Central memory CD4-positive, alpha-beta T cell (primary cell): ENCODE results near the gene PRDM16.

Experiments
- DNase-seq: peaks from one replicate; pipeline ENCODE4 v3.0.0; 2022

Gene PRDM16

DNA sequence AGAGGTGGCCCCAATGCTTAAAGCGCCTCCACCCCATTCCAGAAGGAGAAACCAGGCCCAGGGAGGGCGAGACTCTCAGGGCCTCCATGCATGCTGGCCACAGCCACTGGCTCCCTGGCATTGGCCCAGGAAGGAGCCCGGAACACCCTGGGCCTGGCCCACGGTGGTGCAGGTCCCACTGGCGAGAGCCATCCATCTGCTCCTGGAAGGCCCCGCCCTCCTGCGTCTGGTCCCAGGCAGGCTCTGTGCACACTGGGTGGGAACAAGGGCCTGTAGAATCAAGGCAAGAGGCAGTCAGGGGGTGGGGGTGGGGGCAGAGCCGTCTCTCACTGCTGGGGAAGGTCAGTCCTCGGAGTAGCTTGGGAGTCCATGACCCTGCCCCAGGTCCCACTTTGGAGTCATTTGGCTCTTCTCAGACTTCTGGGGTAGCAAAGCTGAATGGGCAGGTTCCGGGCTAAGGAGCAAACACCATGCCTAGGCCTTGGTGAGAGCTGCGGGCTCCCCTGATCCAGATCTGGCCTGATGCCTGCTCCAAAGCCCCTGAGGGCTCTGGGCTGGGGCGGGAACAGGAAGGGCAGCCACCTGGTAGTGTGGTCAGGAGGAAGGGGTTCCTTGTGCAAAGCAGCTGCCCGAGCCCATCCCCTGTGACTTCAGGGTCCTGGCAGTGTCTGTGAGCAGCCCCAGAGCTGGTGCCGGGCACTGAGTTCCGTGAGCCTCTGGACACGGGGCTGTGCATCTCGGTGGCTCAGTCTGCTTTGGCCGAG is 278.4 kb downstream of the PRDM16 start:
- DNase-seq: no peak

DNA sequence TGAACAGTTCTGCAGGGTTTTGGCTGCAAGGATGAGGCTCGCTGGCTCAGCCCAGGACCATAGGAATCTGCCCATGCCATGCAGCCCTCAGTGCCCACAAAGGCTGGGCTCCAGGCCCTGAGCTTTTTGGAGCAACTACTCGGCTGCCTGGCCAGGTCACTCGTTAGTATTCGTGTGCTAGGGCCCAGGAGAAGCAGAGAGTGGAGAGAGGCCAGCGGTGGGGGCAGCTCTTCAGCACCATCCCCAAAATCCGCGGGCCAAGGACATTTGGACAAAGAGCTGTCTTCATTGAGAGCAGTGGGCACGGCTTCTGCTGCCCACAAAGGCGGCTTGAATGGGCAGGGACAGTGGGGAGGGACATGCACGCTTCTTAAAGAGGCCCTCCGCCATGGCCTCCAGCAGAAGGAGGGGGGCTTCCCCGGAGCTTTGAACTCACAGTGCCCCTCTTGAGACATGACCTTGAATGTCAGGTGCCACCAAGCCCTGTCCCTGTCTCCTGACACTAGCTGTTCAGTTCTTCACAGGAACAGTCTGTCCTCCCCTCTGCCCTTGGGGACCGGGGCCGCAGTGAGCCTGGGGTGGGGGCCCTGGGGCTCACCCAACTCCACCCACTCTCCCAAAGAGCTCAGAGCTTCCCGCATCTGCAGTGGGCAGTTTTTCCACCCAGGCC is 279.3 kb downstream of the PRDM16 start:
- DNase-seq: no peak

DNA sequence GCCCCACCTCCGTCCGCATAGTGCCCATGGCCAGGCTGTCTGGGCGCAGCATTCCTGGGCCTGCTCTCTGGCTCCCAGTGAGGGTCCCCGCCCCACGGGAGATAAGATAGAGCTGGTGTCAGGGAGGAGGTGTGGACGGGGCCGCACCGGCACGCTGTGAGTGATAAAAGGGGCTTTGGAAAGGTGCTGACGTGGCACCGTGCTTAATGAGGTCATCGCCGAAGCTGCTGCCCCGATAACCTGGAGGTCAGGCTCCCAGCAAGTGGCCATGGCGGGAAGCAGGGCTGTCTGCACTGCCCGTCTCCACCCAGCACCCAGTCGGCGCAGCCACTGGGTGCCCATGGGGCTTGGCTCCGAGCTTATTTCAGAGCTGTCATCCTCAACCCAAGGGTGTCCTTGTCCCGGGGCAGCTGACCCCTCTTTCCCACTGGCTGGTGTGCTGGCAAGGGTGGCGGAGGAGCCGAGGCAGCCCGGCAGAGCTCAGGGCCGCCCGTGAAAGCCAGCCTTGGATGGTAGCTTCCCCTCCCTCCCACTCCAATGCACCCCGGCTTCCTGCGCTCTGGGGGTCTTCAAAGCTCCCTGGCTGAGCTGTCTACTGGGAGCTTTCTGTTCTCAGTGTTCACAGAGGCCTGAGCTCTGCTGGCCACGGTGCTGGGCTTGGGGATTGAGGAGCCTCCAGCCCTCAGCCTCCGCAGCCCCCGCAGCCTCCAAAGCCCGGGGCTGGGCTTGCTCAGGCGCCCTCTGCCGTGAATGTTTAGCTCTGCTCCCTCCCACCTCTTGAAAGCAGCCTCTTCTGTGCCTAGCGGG is 280.4 kb downstream of the PRDM16 start:
- no peak for DNase-seq

DNA sequence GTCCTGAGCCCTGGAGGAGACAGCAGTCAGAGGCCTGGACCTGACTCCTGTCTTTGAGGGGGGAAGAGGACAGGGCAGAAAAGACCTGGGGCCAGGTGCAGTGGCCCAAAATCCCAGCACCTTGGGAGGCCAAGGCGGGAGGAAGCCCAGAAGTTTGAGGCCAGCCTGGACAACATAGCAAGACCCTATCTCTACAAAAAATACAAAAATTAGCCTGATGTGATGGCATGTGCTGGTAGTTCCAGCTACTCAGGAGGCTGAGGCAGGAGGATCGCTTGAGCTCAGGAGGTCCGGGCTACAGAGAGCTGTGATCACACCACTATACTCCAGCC is 280.9 kb downstream of the PRDM16 start:
- no peak for DNase-seq

DNA sequence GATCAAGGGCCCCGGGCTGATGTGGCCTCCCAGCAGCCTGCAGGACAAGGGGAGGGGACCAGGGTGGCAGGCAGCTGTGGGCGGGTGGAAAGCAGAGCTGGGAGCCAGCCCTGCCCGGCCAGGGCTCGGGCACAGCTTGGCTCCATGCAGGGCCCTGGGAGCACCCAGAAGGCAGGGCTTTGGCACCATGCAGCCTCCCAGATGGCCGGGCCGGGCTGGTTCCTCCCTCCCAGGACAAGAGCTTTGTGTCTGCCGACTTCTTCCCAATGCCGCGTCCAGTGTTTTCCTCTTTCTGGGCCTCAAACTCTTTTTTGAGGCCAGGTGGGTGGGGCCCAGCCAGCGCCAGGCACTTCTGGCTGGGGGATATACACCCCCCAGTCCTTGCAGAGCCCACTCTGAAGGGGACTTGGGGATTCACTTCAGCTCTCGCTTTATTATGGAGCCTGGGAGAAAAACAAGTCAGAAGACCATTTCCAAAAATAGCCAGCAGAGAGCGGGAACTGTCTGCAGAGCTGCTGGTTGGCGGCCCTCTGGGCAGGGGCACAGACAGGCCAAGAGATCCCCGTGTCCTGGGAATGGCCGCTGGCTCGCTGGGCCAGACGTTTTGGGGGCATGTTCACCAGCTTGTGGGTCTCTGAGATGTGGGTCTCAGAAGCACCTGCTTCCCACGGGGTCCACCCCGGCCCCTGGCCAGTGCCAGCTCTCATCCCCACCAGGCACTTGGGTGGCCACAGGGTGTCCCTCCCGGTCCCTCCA is 281.7 kb downstream of the PRDM16 start:
- DNase-seq: no peak

DNA sequence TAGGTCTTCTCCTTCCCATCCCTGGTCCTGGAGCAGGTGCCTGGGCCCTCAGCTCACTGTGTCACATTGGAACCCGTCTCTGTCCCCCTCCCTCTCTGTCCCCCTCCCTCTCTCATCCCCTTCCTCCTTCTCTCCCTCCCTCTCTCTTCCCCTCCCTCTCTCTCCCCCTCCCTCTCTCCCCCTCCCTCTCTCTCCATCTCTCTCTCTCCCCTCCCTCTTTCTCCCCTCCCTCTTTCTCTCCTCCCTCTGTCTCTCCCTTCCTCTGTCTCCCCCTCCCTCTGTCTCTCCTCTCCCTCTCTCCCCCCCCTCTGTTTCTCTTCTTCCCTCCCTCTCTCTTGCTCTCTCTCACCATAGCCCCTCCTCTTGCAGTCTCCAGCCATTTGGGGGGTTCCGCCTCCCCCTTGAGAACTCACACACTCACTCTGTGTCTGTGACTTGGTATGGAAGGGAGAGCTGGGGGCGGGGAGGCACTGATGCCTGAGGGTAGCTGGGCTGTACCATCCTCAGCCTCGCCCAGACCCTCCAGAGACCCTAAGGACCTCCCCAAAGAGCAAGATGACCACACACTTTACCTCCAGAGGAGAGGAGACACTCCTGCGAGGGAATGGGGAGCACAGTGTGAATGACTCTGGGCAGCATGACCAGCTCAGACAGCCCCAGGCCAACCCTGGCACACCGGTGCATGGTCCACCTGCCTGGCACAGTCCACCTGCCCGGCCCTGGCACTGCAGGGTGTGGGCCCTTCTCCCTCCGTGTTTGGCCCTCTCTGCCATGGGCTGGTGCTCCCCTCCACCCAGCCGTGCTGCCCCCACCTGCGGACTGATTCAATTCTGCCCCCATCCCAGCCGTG is 282.7 kb downstream of the PRDM16 start:
- no peak for DNase-seq

DNA sequence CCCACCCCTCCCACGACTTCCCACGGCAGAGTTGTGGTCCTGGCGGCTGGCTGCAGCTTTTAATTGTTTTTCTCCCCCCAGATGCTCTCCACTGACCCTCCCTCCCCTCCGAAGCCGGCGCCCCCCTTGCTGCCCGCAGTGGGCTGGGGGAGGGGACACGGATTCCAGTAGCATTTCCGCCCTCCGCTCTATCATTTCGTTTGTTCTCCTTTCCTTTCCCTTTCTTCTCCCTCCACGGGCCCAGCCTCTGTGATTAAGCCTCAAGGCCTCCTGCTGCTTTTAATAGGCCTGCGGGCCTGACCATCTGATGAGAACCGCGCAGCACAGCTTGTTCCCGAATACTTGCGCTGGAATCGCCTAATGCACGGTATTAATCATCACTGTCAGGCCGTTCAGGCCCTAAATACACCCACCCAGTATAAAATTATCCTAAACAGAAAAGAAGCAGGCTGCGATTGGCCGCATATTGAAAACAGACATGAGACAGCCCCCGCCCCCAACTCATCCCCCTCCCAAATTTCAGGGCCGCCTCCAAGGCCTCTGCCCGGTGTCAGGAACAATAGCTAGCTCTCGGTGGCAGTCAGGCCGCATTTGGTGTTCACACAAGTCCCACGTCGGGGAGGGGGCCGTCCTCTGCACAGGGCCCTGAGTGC is 283.4 kb downstream of the PRDM16 start:
- DNase-seq: no peak

DNA sequence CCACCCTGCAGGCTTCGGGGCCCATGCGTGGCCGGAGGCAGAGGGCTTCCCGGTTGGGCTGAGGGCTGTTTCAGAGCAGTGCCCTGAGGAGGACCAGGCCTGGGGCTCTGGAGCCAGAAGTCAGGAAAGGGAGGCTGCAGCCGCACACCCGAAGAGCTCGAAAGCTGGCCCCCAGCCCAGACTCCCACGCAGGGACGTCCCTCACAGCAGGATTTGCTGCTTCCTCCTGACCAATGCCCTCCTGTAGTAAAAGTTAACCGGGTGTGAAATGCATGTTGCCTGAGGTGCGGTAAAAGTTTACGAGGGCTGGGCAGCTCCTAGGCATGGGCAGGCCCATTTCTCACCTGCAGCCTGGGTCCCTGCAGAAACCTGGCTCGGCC is 283.9 kb downstream of the PRDM16 start:
- DNase-seq: no peak

DNA sequence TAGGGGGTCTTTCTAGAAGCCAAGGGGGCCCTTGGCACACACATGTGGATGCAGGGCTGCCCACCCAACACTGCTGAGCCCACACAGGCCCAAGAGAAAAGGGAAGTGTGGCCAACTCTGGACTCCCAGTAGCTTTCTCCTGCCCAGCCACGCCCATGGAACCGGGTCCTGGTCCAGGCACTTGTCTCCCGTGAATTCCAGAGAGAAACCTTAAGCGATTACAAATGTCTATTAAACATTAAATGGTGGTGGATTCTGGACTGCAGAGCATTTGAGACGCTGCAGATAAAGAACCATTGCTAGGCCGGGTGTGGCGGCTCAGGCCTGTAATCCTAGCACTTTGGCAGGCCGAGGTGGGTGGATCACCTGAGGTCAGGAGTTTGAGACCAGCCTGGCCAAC is 284.9 kb downstream of the PRDM16 start:
- no peak for DNase-seq

DNA sequence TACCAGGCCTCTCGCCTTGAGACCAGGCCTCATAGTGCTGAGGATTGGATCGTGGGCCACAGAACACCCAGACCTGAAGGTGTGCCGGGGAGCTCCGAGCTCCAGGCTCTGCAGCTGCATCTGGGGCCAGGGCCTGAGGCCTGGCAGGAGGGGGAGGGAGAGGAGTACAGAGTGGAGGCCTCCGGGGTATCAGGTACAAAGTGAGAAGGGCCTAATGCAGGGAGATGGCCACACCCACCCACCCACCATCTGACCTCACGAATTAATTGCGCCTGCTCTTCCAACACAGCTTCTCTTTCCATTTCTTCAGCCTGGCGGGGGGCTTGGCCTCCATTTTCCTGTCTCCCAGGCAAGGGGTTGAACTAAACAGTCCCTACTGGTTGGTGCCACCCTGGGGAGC is 286.1 kb downstream of the PRDM16 start:
- DNase-seq: no peak

DNA sequence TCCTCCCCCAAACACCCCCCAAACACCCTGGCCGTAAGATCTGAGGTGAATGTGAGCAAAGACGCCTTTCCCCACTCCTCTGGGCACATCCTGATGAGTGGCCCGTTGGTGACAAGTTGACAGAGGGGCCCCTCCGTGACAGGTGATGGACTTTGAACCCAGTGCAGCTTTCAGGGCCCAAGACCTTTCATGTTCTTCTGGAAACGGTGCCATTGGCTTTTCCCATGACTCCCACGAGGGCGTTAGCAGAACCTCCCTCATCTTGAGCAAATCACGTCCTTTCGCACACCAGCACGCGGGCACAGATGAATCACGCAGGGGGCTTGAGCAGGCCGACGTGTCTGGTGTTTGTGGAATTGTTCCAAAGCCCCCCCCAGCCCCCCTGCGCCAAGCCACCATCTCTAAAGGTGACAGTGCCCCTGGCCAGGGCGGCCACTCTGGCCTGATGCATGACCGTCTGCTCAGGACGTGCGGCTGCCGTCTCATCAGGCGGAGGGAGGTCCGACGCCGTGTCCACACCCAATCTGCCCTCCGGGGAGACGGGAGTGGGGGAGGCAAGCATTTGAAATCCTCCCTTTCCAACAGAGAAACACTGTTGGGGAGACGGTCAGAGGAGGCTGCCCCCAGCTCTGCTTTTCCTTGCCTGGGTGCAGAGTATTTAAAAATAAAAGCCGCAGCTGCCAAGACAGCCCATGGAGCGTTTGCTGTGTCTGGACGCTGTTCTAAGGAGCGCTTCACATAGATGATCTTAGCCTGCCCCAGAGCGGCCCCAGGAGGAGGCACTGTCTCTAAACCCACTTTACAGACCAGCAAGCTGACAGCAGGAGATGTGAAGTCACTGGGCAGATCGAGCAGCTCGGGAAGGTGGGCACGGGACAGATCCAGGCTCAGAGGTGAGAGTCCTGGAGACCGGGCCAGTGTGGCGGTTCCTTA is 287.2 kb downstream of the PRDM16 start:
- no peak for DNase-seq

DNA sequence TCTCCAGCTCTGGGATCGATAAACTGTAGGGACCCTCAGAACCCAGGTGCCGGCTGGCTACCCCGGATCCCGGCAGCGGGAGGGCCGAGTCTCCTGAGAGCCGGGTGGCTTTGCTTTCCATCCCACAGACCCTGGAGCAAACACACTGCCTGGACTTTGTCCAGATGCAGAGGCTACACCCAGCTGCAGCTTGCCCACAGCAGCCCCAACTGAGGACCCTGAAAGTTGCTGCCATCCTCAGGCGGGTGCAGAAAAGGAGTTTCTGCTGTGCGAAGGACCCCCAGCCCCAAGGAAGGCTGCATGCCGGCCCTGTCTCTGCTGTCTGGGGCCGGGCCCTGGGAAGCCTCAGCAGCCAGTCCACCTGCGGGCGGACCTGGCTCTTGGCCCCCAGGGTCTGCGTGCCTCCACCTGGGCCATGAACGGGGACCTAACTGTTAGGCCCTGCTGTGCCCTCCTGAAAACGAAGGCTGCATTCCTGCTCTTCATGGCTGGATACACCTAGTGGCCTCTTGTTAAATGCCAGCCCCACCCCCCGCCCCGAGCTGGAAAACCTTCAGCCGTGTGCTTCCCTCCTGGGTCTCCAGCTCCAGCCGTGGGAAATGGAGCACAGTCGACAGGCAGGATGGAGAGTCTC is 287.9 kb downstream of the PRDM16 start:
- DNase-seq: no peak

DNA sequence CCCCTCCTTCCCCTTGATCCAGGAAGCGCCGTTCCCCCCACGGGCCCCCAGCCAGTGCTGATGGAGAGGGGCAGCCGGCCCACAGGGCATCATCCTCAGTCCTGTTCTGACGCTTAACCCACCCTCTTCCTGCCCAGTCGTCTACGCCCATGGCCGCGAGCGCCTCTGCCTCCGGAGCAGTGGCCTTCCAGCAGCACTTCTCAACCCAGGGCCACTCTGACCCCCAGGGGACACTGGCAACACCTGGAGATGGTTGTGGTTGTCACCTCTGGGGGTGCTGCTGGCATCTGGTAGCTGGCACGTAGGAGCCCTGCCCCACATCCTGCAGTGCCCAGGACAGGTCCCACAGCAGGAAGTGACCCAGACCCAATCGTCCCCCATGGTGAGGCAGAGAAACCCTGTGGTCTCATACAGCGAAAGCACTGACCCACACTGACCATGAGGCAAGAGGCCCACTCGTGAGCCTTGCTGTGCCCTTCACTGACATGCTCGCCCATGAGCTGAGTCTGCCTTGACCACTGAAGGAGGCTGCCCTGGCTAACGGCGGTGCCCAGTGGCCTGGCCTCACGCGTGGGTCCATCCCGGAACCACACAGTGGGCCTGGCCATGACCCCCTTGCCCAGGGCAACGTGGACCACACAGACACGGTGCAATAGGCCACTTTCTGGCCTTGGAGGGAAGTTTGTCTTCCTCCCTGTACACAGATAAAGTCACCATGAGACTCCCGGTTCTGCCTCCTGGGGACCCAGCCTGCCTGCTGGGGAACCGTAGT is 288.7 kb downstream of the PRDM16 start:
- DNase-seq: no peak

DNA sequence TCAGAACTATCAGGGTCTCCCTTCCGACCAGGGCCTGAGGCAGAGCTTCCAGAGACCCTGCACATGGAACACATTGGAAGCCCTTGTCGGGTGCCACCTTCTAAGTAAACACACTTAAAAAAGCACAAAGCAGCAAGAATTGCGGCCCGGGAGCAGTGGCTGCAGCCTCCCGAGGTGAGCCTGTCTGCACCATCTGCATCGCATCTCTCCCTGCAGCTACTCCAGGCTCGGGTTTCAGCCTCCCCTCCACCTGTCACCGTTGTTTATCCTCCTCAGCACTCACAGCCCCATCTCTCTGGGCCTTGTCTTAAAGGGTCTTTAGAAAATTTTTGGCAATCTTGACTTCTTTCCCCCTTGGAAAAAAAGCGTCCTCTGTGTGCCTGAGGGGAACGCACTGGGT is 290.3 kb downstream of the PRDM16 start:
- no peak for DNase-seq

DNA sequence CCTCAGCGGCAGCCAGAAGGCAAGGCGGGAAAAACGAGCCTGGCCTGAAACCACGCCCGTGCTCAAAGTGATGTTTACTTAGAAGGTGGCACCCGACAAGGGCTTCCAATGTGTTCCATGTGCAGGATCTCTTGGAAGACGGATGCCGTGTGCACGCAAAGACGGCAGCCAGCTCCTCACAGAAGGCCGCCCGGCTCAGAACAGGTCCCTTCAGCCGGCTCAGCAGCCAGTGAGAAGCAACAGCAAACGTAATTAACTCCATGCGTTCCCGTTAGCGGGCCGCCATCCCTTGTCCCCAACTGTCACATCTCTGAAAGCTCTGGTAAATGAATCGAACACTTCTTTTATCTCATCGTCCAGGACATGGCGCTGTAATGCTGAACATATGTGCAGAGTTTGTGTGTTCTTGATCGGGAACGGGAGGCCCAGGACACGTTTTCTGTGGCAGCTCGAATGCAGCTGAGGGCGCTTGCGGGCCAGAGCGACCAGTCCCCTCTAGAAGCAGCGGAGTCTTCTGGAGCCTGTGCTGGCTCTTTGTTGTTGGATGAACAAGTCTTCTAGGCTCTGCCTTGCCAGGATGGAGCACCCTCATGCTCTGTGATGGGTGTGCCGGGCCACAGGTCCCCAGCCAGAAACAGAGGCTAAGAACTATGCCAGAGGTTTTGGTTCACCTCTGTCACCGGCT is 290.9 kb downstream of the PRDM16 start:
- DNase-seq: no peak

DNA sequence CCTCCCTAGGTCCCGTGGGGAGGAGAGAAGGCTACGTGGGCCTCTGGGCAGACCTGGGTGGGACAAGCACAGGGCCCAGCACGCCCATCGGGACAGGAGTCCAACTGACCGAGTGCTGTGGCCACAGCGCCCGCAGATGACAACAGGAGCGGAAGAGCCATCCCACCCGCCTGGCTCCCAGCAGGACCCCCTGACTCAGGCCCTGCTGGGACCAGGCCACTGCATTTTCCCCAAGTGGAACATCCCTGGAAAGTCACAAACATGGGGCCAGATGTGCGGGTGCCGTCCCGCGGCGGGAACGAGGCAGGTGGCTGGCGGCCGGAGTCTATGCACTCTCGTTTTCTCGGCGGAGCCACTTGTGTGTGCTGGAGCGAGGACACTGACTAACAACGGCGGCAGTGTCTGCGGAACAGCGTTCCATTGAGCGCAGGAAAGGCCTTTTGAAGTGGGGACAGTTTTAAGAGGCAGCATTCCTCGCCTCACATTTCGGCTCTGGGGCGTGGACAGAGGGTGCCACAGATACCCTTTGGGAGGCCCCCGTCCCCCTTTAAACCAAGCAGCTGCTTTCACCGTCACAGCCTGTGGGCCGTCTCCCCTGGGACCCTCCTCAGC is 291.7 kb downstream of the PRDM16 start:
- DNase-seq: no peak

DNA sequence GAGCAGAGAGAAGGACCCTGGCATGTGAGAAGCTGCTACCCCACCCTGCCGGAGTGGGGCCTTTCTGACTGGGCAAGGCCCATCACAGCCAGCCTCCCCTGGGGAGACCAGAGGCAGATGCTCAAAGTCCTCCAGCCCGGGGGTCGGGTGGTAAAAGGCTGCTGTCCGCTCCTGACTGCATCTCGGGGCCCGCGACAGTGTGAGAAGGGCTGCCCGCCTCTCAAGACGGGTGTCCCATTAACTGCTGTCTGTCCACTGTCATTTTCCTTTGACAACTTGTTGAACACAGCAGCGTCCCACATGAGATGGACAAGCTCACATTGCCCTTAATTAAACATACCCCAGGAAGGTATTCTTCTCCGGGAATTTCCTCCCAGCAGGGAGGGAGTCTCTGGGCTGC is 294.0 kb downstream of the PRDM16 start:
- DNase-seq: no peak

DNA sequence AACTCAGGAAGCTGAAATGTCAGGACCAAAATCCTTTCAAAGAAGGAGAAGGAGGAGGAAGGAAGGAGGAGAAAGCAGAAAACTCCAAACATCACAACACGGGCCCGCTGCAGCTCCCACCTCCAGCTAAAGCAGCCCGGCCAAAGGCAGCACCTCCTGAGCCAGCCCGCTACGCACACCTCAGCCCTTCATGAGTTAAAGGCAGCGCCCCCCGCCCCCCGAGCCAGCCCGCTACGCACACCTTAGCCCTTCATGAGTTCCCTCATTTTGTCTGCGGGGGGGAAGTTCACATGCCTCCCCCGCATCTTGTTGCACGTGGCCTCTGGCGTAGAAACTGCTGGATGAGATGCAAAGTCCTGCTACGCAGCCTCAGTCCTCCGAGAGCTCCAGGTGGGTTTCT is 294.8 kb downstream of the PRDM16 start:
- no peak for DNase-seq
